T-helper 17 cell (primary cell): Measurements from ENCODE around the gene RBMXL3. TPM values are rescaled to one million over a fixed set of nuclear protein-coding genes. Genes with fewer than 3 reads are reported as not detected.
"Not testable (repeated sequence)": the region's sequence is repeated elsewhere in the genome, so short reads cannot be mapped to it uniquely, and the experiment has no call there.

Source experiments
- ATAC-seq: fragments of 150-1000 bp; cut with Tn5 transposase; 2 replicates; pipeline ENCODE4 v1.10.0; 2021; ENCODE audit warnings: mild to moderate bottlenecking, moderate library complexity
- DNase-seq, 3 donors: peaks; one replicate each; pipeline versions ENCODE4 v3.0.0 to v3.0.0-alpha.2; 2020 to 2021
- H3K9me3 ChIP-seq: one replicate; pipeline ENCODE4 v1.7.0; 2013; ENCODE audit warnings: low read length, mild to moderate bottlenecking; ENCODE audit not compliant: control insufficient read depth, poor library complexity, severe bottlenecking
- H3K27ac Mint-ChIP-seq: one replicate; pipeline ENCODE4 v1.8.0; 2022; ENCODE audit warnings: mild to moderate bottlenecking, moderate library complexity, mixed read lengths
- H3K27me3 Mint-ChIP-seq: one replicate; pipeline ENCODE4 v1.8.0; 2022; ENCODE audit warnings: mixed read lengths
- H3K36me3 Mint-ChIP-seq: one replicate; pipeline ENCODE4 v1.8.0; 2022; ENCODE audit warnings: low read depth, mixed read lengths
- H3K4me1 Mint-ChIP-seq: one replicate; pipeline ENCODE4 v1.8.0; 2022; ENCODE audit warnings: mild to moderate bottlenecking, mixed read lengths
- H3K4me3 Mint-ChIP-seq: one replicate; pipeline ENCODE4 v1.8.0; 2022; ENCODE audit warnings: mild to moderate bottlenecking, moderate library complexity, mixed read lengths
- total RNA-seq, 4 donors: library from RNA in 2 of 4; stranded (reverse) in 2 of 4; gene quantifications; one replicate each; pipeline ENCODE4 v1.2.3 and lab custom pipeline; 2022 to 2026

RBMXL3 gene
- total RNA-seq, 2 donors from 2014 or later: not detected

DNA sequence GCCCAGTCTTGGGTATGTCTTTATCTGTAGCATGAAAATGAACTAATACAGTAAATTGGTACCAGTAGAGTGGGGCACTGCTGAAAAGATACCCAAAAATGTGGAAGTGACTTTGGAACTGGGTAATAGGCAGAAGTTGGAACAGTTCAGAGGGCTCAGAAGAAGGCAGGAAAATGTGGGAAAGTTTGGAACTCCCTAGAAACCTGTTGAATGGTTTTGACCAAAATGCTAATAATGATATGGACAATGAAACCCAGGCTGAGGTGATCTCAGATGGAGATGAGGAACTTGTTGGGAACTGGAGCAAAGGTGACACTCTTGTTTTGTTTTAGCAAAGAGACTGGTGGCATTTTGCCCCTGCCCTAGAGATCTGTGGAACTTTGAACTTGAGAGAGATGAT is 20.3 kb downstream of the RBMXL3 start:
- not testable (repeated sequence) for DNase-seq, H3K27ac Mint-ChIP-seq, H3K27me3 Mint-ChIP-seq, H3K4me1 Mint-ChIP-seq, H3K36me3 Mint-ChIP-seq, H3K4me3 Mint-ChIP-seq, ATAC-seq, H3K9me3 ChIP-seq

DNA sequence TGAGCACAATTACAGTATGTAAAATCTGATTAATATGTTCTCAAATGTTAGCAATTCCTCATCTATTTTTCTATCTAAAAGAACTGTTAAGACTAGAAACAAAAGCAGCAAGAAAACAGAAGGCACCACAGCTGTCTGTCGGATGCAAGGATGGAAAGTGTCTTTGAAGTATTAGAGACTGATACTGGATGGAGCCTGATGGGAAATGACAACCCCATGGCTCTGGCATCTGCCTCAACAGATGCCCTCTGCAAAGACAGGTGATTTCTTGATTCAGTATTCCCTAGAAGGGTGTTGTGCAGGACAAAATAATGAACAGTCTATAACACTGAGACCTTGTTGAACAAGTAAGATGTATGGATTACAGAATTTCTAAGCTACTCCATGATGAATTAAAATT is 24.9 kb downstream of the RBMXL3 start:
- H3K27ac Mint-ChIP-seq: no peak overlapping the region
- H3K9me3 ChIP-seq: no peaks in the 10 kb centered on the region
- DNase-seq: no peak
- no peaks in the 10 kb centered on the region for H3K4me1 Mint-ChIP-seq
- no peaks in the 10 kb centered on the region for H3K27me3 Mint-ChIP-seq
- H3K36me3 Mint-ChIP-seq: no peaks in the 10 kb centered on the region
- no peak for ATAC-seq
- no peak overlapping the region for H3K4me3 Mint-ChIP-seq

- DNase-seq: no peak
- Mint-ChIP-seq H3K4me3 (no peak overlapping the region), H3K27me3 (no peaks in the 10 kb centered on the region), H3K4me1 (no peaks in the 10 kb centered on the region), H3K27ac (no peak overlapping the region), H3K36me3 (no peaks in the 10 kb centered on the region)
- H3K9me3 ChIP-seq: no peaks in the 10 kb centered on the region
- no peak for ATAC-seq
Measured at GRCh38 chrX:115214605-115215004, 25.4 kb downstream of the RBMXL3 start.

DNA sequence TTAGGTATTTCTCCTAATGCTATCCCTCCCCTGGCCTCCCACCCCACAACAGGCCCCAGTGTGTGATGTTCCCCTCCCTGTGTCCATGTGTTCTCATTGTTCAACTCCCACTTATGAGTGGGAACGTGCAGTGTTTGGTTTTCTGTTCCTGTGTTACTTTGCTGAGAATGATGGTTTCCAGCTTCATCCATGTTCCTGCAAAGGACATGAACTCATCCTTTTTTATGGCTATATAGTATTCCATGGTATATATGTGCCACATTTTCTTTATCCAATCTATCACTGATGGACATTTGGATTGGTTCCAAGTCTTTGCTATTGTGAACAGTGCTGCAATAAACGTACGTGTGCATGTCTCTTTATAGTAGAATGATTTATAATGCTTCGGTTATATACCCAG is 28.1 kb downstream of the RBMXL3 start:
- H3K9me3 ChIP-seq, H3K27ac Mint-ChIP-seq, H3K36me3 Mint-ChIP-seq, DNase-seq, H3K27me3 Mint-ChIP-seq, H3K4me1 Mint-ChIP-seq, H3K4me3 Mint-ChIP-seq, ATAC-seq: not testable (repeated sequence)

DNA sequence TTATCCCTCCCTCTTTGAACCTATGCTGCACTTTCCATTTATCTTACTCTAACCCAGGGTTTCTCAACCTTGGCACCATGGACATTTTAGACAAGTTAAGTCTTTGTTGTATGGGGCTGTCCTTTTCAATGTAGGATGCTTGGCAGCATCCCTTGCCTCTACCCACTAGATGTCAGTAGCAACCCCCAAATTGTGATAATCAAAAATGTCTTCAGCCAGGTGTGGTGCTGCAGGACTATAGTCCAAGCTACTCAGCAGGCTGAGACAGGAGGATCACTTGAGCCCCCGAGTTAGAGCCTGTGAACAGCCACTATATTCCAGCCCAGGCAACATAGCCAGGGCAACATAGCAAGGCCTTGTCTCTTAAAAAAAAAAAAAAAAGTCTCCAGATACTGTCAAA is 37.7 kb downstream of the RBMXL3 start:
- no peaks in the 10 kb centered on the region for H3K36me3 Mint-ChIP-seq
- no peaks in the 10 kb centered on the region for H3K9me3 ChIP-seq
- no peak overlapping the region for H3K4me3 Mint-ChIP-seq
- ATAC-seq: no peak
- no peaks in the 10 kb centered on the region for H3K4me1 Mint-ChIP-seq
- DNase-seq: no peak
- no peak overlapping the region for H3K27ac Mint-ChIP-seq
- no peaks in the 10 kb centered on the region for H3K27me3 Mint-ChIP-seq

- Mint-ChIP-seq H3K27me3 (no peaks in the 10 kb centered on the region), H3K27ac (no peak overlapping the region), H3K36me3 (no peaks in the 10 kb centered on the region), H3K4me1 (no peaks in the 10 kb centered on the region), H3K4me3 (no peak overlapping the region)
- H3K9me3 ChIP-seq: no peaks in the 10 kb centered on the region
- DNase-seq (no peak), ATAC-seq (no peak)
Measured at GRCh38 chrX:115229337-115230003, 40.3 kb downstream of the RBMXL3 start.

DNA sequence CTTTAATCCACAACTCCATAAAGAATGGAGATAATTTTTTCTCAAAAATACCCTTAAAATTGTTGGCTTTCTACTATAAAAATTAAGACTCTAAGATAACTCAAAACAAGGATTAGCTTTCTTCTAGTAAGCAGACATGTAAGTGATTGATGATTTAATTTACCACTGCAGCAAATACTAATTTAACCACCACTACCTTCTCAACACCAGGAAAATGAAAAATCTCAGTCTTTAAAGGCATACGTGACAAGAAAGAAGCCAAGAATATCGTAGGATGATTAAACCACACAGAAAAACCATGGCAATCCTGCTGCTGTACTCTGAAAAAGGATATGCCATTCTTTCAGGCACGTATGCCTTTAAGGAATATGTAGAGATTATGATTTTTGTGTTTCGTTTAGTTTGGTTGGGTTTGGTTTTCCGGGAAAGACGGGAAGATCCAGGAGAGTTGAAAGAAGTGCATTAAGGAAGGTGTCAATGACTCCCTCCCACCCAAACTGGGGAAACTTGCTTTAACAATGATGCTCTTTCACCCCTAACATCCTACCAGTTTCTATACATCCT is 43.8 kb downstream of the RBMXL3 start:
- no peaks in the 10 kb centered on the region for H3K36me3 Mint-ChIP-seq
- DNase-seq (no peak), ATAC-seq (no peak)
- H3K27ac Mint-ChIP-seq: no peak overlapping the region
- H3K27me3 Mint-ChIP-seq: no peaks in the 10 kb centered on the region
- no peaks in the 10 kb centered on the region for H3K4me1 Mint-ChIP-seq
- H3K4me3 Mint-ChIP-seq: no peak overlapping the region
- H3K9me3 ChIP-seq: no peaks in the 10 kb centered on the region

- no peak within 1 kb of the TSS for H3K4me3 Mint-ChIP-seq
- DNase-seq: no peak
- H3K27me3 Mint-ChIP-seq: no peaks in the 10 kb centered on the region
Measured at GRCh38 chrX:115233497-115234455, 44.6 kb downstream of the RBMXL3 start, which contains the start of gene LRCH2. LRCH2 (minus strand) TSS chrX:115234096; CDS start chrX:115234041, 55 bp downstream.

GRCh38 chrX:115234461-115234860 is 45.3 kb downstream of the RBMXL3 start:
- Mint-ChIP-seq H3K4me1 (no peaks in the 10 kb centered on the region), H3K36me3 (no peaks in the 10 kb centered on the region), H3K27ac (no peak overlapping the region), H3K27me3 (no peaks in the 10 kb centered on the region), H3K4me3 (no peak overlapping the region)
- H3K9me3 ChIP-seq: no peaks in the 10 kb centered on the region
- DNase-seq (no peak), ATAC-seq (no peak)

More at GRCh38 chrX:115233497-115234455, 44.6 kb downstream of the RBMXL3 start, which contains the start of gene LRCH2:
- H3K27ac Mint-ChIP-seq: no peak within 1 kb of the TSS
- ATAC-seq: no peak
- H3K9me3 ChIP-seq: no peaks in the 10 kb centered on the region
- no peaks in the 10 kb centered on the region for H3K4me1 Mint-ChIP-seq
- H3K36me3 Mint-ChIP-seq: no peaks in the 10 kb centered on the region

- Mint-ChIP-seq H3K27me3 (no peaks in the 10 kb centered on the region), H3K4me3 (no peak overlapping the region), H3K36me3 (no peaks in the 10 kb centered on the region), H3K27ac (no peak overlapping the region), H3K4me1 (no peaks in the 10 kb centered on the region)
- ATAC-seq (no peak), DNase-seq (no peak)
- H3K9me3 ChIP-seq: no peaks in the 10 kb centered on the region
Measured at GRCh38 chrX:115236560-115236959, 47.4 kb downstream of the RBMXL3 start.

- Mint-ChIP-seq H3K27ac (no peak overlapping the region), H3K27me3 (no peaks in the 10 kb centered on the region), H3K4me3 (no peak overlapping the region), H3K4me1 (no peaks in the 10 kb centered on the region), H3K36me3 (no peaks in the 10 kb centered on the region)
- H3K9me3 ChIP-seq: no peaks in the 10 kb centered on the region
- DNase-seq (no peak), ATAC-seq (no peak)
Measured at GRCh38 chrX:115237056-115237455, 47.8 kb downstream of the RBMXL3 start.
